Muscle layer of colon (tissue), 2 donors: ENCODE results near the gene SMAD4.

Source experiments
- H3K27ac ChIP-seq: one replicate; pipeline ENCODE4 v1.7.0; 2013; ENCODE audit warnings: low read depth, mild to moderate bottlenecking, low read length, moderate library complexity
- H3K27me3 ChIP-seq, 2 donors: one replicate each; pipeline ENCODE4 v1.7.0; 2013; ENCODE audit warnings: low read length in 2 of 2, mild to moderate bottlenecking in 2 of 2; ENCODE audit not compliant: insufficient read depth in 2 of 2, control insufficient read depth in 1 of 2
- H3K36me3 ChIP-seq: one replicate; pipeline ENCODE4 v1.7.0; 2013; ENCODE audit warnings: mild to moderate bottlenecking, low read length; ENCODE audit not compliant: insufficient read depth
- H3K4me1 ChIP-seq: one replicate; pipeline ENCODE4 v1.7.0; 2013; ENCODE audit warnings: mild to moderate bottlenecking, low read length; ENCODE audit not compliant: insufficient read depth
- H3K4me3 ChIP-seq, 2 donors: one replicate each; pipeline ENCODE4 v1.7.0; 2013; ENCODE audit warnings: low read length in 2 of 2, low read depth in 1 of 2, mild to moderate bottlenecking in 1 of 2, moderate library complexity in 1 of 2
- H3K9ac ChIP-seq: one replicate; pipeline ENCODE4 v1.7.0; 2013; ENCODE audit warnings: low read length
- H3K9me3 ChIP-seq: one replicate; pipeline ENCODE4 v1.7.0; 2013; ENCODE audit warnings: mild to moderate bottlenecking, low read length
- donor health status: abdominal sarcoma.
- donor health status: Adenocarcinoma of cecum.

The SMAD4 gene

DNA sequence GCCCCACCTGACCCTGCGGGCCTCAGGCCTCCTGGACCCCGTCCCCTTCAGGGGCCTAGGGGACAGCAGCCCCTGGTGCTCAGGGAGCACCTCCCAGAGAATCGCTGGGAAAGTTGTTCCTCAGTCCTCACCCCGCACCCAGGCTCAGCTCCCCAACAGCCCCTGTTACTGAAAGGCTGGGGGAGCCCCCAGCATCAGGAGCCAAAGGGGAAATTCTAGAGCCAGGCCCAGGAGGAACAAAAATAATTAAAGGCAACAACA lies 91.5 kb downstream of the SMAD4 start:
- no peak overlapping the region for H3K9ac ChIP-seq
- no peaks in the 10 kb centered on the region for H3K9me3 ChIP-seq
- H3K27ac ChIP-seq, result no peak overlapping the region
- no peaks in the 10 kb centered on the region for H3K36me3 ChIP-seq
- no peaks in the 10 kb centered on the region for H3K4me1 ChIP-seq
- H3K27me3 ChIP-seq, result no peaks in the 10 kb centered on the region
- no peak overlapping the region for H3K4me3 ChIP-seq

DNA sequence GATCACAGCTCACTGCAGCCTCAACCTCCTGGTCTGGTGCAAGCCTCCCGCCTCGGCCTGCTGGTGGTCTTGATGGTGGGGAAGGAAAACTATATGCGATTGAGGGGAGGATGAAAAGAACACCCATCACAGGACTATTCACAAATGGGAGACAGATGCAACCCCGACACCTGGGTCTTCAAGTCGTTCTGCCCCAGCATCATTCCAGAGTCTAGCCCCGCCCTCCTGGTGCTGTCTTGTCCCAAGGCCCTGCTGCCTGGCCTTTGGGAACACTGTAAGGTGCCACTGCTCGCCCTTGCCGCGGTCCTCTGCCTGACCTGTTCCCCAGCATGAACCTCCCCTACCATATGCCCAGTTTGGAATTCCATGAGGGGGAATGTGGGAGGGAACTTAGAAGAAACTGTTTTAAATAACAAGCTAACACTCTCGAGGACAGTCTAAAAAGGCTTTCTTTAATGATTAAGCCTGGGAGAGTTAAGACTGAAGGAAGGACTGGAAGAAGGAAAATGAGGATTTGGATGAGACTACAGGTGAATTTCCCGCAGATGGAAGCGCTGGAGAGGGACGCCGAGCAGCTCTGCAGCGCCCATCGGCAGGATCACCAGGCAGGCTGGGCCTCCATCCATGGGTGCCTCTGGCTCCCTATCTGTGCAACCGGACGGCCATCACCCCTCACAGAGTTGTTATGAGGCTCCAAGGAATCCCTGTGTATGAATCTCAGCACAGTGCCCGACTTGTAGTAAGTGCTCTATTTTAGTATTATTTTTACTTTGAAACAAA lies 92.4 kb downstream of the SMAD4 start:
- no peak overlapping the region for H3K27ac ChIP-seq
- H3K36me3 ChIP-seq, result no peaks in the 10 kb centered on the region
- no peaks in the 10 kb centered on the region for H3K4me1 ChIP-seq
- no peak overlapping the region for H3K4me3 ChIP-seq
- H3K27me3 ChIP-seq, result no peaks in the 10 kb centered on the region
- H3K9me3 ChIP-seq, result no peaks in the 10 kb centered on the region
- no peak overlapping the region for H3K9ac ChIP-seq

DNA sequence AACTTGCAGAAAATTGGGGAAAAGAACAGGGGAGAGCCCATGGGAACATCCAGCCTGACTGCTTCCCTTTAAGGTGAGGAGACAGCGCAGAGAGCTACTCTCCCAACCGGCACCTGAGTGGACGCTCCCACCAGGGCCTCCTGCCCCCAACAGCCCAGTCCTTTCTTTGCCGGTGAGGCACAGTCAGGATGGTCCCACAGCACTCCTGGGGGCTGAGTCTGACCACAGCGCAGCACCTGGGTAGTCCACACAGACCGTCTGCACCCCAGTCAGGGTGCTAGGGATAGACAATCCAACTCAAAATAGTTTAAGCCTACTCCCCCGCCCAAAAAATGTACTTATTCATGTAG lies 93.0 kb downstream of the SMAD4 start:
- Histone ChIP-seq H3K9ac (no peak overlapping the region), H3K9me3 (no peaks in the 10 kb centered on the region), H3K27me3 (no peaks in the 10 kb centered on the region), H3K27ac (no peak overlapping the region), H3K36me3 (no peaks in the 10 kb centered on the region), H3K4me3 (no peak overlapping the region), H3K4me1 (no peaks in the 10 kb centered on the region)

DNA sequence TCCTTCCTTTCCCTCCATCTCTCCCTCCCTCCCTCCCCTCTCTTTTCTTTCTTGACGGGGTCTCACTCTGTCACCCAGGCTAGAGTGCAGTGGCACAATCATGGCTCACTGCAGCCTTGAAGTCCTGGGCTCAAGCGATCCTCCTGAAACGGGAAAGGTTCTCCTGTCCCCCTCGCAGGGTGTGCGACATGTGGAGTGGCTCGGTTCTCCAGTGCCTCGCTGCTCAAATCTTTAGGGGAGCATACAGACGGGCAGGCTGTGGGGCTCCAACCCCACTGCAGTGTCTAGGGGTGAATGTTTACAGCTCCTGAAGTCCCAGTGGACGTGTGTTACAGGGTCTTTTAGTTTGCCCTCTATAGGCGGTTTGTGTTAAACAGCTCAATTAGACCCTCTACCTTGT lies 93.5 kb downstream of the SMAD4 start:
- Histone ChIP-seq H3K27me3 (no peaks in the 10 kb centered on the region), H3K4me1 (no peaks in the 10 kb centered on the region), H3K36me3 (no peaks in the 10 kb centered on the region), H3K27ac (no peak overlapping the region), H3K9me3 (no peaks in the 10 kb centered on the region), H3K4me3 (no peak overlapping the region), H3K9ac (no peak overlapping the region)

DNA sequence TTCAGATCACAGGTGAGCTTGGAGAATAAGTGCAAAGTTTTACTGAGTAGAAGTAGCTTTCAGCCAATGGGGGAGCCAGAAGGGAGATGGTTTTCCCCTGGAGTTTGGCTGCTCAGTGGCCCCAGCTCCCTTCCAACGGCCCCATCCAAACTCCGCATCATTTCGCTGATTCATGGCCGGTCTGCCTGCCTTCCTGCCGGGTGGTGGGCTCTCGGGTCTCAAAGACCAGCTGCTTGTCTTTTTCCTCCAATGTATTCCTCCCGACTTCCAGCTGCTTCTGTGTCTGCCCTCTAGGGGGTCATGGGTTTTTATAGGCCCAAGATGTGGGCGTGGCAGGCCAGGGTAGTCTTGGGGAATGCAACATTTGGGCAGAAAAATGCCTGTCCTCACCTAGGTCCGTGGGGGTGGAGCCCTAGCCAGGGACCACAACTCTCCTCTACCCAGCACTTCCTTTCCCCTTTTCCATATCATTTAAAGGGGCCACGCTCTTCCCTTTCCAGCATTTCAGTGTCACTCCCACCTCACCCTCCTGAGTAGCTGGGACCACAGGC lies 94.0 kb downstream of the SMAD4 start:
- no peaks in the 10 kb centered on the region for H3K27me3 ChIP-seq
- no peaks in the 10 kb centered on the region for H3K9me3 ChIP-seq
- H3K9ac ChIP-seq, result no peak overlapping the region
- H3K4me3 ChIP-seq, result no peak overlapping the region
- H3K4me1 ChIP-seq, result no peaks in the 10 kb centered on the region
- no peaks in the 10 kb centered on the region for H3K36me3 ChIP-seq
- no peak overlapping the region for H3K27ac ChIP-seq

DNA sequence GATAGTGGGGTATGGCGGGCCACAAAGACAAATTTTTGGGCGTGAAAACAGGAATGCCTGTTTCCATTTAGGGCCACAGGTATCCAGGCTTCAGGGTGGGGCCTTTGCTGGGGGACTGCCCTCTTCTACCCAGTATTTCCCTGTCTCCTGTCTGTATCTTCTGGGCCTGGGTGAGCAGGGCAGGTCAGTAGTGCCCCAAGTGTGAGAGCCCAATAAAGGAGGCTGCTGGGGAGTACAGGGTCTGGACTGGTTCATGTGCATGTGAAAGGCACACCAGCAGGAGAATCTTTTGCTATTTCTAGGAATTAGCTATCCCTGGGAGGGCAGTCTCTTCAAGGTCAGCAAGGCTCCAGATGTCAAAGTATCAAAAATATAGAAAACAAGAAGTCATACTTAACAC lies 96.0 kb downstream of the SMAD4 start:
- H3K9ac ChIP-seq, result no peak overlapping the region
- no peaks in the 10 kb centered on the region for H3K27me3 ChIP-seq
- H3K27ac ChIP-seq, result no peak overlapping the region
- no peaks in the 10 kb centered on the region for H3K36me3 ChIP-seq
- no peaks in the 10 kb centered on the region for H3K9me3 ChIP-seq
- no peaks in the 10 kb centered on the region for H3K4me1 ChIP-seq
- no peak overlapping the region for H3K4me3 ChIP-seq

DNA sequence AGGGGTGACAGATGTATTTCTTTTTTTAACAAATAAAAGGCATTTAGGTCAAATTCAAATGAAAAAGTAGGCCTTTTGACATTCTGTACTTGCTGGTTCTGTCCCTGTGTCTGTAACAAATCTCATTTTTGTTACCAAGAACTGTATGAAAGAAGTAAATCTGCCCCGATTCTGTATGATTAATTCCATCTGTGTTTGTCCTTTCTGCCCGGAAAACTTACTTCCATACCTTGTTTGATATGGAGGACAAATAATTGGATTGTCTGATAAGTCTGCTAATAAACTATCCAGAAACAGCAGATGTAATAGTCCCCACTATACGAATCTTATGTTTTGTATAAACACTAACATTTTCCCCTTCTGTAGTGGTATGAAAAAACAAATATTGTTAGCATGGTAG lies 97.7 kb downstream of the SMAD4 start:
- Histone ChIP-seq H3K27ac (no peak overlapping the region), H3K36me3 (no peaks in the 10 kb centered on the region), H3K9me3 (no peaks in the 10 kb centered on the region), H3K4me3 (no peak overlapping the region), H3K9ac (no peak overlapping the region), H3K4me1 (no peaks in the 10 kb centered on the region), H3K27me3 (no peaks in the 10 kb centered on the region)

DNA sequence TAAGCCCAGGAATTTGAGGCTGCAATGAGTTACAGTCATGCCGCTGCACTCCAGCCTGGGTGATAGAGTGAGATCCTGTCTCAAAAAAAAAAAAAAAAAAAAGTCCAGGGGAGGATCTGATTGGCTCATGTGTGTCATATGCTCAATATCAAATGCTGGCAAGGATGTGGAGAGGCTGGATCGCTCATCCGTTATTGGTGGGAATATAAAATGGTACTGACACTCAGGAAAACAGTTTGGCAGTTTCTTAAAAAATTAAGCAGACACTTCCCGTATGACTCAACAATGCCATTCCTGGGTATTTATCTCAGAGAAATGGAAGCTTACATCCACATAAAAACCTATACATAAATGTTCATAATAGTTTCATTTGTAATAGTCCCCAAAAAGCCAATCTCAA lies 98.5 kb downstream of the SMAD4 start:
- H3K4me1 ChIP-seq, result no peaks in the 10 kb centered on the region
- no peaks in the 10 kb centered on the region for H3K36me3 ChIP-seq
- H3K27ac ChIP-seq, result no peak overlapping the region
- no peak overlapping the region for H3K4me3 ChIP-seq
- no peaks in the 10 kb centered on the region for H3K27me3 ChIP-seq
- H3K9me3 ChIP-seq, result no peaks in the 10 kb centered on the region
- no peak overlapping the region for H3K9ac ChIP-seq

DNA sequence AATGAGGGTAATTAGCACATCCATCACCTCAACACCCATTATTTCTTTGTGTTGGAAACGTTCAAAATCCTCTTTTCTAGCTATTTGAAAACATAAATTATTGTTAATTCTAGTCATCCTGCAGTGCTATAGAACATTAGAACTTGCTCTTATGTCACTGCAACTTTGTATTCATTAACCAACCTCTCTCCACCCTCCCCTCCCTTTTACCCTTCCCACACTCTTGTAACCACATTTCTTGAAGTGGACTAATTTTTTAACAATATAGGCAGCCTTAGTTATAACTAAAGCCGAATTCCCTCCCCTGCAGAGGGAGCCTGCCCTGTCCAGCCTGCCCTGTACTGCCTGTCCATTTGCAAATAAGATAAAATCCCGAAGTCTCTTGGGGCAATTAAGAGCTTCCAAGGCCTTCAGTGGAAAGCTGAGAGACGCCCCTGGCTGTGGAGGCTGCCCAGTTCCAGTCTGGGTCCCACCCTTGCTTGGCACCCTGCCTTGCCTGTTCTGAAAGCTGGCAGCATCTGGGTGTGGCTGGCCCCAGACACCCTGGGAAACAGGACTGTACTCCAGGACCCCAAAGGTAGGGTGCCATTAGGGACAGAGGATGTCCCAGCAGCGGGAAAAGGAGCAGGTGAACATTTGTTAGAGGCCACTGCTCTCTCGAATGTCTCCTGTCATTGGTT lies 102.4 kb downstream of the SMAD4 start:
- Histone ChIP-seq H3K9ac (no peak overlapping the region), H3K27me3 (no peaks in the 10 kb centered on the region), H3K27ac (no peak overlapping the region), H3K36me3 (no peaks in the 10 kb centered on the region), H3K4me3 (no peak overlapping the region), H3K9me3 (no peaks in the 10 kb centered on the region), H3K4me1 (no peaks in the 10 kb centered on the region)

DNA sequence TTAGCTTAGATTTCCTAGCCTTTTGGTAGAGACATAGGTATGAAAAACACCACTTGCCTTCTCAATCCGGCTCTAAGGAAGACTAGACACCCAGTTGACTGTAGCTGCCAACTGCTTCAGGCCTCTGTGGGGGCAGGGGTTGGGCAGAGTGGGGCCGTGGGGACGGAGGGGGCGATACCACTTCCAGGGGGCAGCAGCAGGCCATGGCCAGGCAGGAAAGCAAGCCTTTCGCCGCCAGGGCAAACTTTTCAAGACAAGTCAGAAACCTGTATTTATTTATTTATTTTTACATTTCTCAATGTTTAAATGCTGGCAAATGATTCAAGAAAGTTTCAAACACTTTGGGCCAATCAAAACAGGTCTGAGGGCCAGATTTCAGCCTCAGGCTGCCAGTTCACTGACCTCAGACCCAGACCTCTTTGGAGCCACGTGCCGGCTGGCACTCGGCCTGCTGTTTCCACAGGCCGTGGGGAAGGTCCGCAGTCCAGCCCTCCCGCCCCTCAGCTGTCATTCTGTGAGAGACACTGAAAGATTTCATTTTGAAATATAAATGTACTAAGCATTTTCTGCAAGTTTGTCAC lies 103.7 kb downstream of the SMAD4 start:
- no peaks in the 10 kb centered on the region for H3K9me3 ChIP-seq
- H3K4me1 ChIP-seq, result no peaks in the 10 kb centered on the region
- no peak overlapping the region for H3K9ac ChIP-seq
- no peak overlapping the region for H3K27ac ChIP-seq
- H3K36me3 ChIP-seq, result no peaks in the 10 kb centered on the region
- no peak overlapping the region for H3K4me3 ChIP-seq
- no peaks in the 10 kb centered on the region for H3K27me3 ChIP-seq
